GM12891 (cell line): ENCODE measurements around the gene MICAL1.

Experiments
- POLR2AphosphoS5 ChIP-seq: IDR thresholded peaks from 2 replicates; pipeline ENCODE4 v1.6.1; 2011; ENCODE audit warnings: low read depth, low read length, control low read depth
- TAF1 ChIP-seq: IDR thresholded peaks from 2 replicates; pipeline ENCODE4 v1.6.1; 2011; ENCODE audit warnings: low read depth, low read length, control low read depth

- TF ChIP-seq POLR2AphosphoS5: no peak
- no peak for TF ChIP-seq TAF1
These were observed 575 bp upstream of the MICAL1 start for GRCh38 chr6:109456111-109456583.
